Skeletal muscle tissue (tissue), 4 donors: ENCODE results near the gene ABI3. TPM values are rescaled to one million over a fixed set of nuclear protein-coding genes. Genes with fewer than 3 reads are reported as not detected.

Experiments
- H3K27ac ChIP-seq: one replicate; pipeline ENCODE4 v1.7.0; 2013; ENCODE audit warnings: mild to moderate bottlenecking, low read depth, low read length, inconsistent platforms
- H3K27me3 ChIP-seq, 3 donors: one replicate each; pipeline ENCODE4 v1.7.0; 2013; ENCODE audit warnings: low read length in 3 of 3; ENCODE audit not compliant: control insufficient read depth in 3 of 3, insufficient read depth in 3 of 3
- H3K36me3 ChIP-seq, 3 donors: one replicate each; pipeline ENCODE4 v1.7.0; 2013; ENCODE audit warnings: low read length in 3 of 3; ENCODE audit not compliant: control insufficient read depth in 3 of 3, insufficient read depth in 3 of 3
- H3K4me1 ChIP-seq, 3 donors: one replicate each; pipeline ENCODE4 v1.7.0; 2013; ENCODE audit warnings: low read length in 3 of 3, mild to moderate bottlenecking in 3 of 3; ENCODE audit not compliant: control insufficient read depth in 3 of 3, insufficient read depth in 3 of 3
- H3K4me3 ChIP-seq, 3 donors: one replicate each; pipeline ENCODE4 v1.7.0; 2013; ENCODE audit warnings: low read length in 3 of 3
- H3K9ac ChIP-seq, 3 donors: one replicate each; pipeline ENCODE4 v1.7.0; 2013; ENCODE audit warnings: low read length in 3 of 3, mild to moderate bottlenecking in 3 of 3, moderate library complexity in 2 of 3, low read depth in 1 of 3
- H3K9me3 ChIP-seq, 3 donors: one replicate each; pipeline ENCODE4 v1.7.0; 2013; ENCODE audit warnings: low read length in 3 of 3; ENCODE audit not compliant: control insufficient read depth in 3 of 3
- total RNA-seq: library from RNA; depleted of rRNA; stranded (reverse); fragments of >200 nt; gene quantifications from one replicate; pipeline ENCODE4 v1.2.3, GENCODE V29; 2014
- donor health status: Osteomylitis.

Gene ABI3
- total RNA-seq, 1 donor from 2014 or later, result 1.0 TPM

GRCh38 chr17:49196520-49196919 is 14.0 kb upstream of the ABI3 start:
- Histone ChIP-seq H3K9me3 (no peaks in the 10 kb centered on the region), H3K27me3 (no peaks in the 10 kb centered on the region), H3K27ac (no peak overlapping the region), H3K9ac (no peak overlapping the region), H3K4me1 (peaks cover 0 to 18% (median 8%) of the 10 kb centered on the region in 3 donors), H3K36me3 (no peaks in the 10 kb centered on the region), H3K4me3 (no peak overlapping the region)

- H3K4me1 ChIP-seq, result peaks cover under 1 to 14% (median 5%) of the 10 kb centered on the region in 3 donors
- H3K27ac ChIP-seq, result no peak overlapping the region
- H3K4me3 ChIP-seq, result no peak overlapping the region
- H3K27me3 ChIP-seq, result no peaks in the 10 kb centered on the region
- no peaks in the 10 kb centered on the region for H3K36me3 ChIP-seq
- H3K9me3 ChIP-seq, result no peaks in the 10 kb centered on the region
- no peak overlapping the region for H3K9ac ChIP-seq
Measured at GRCh38 chr17:49197346-49197998, 13.0 kb upstream of the ABI3 start.

- H3K27me3 ChIP-seq, result no peaks in the 10 kb centered on the region
- H3K9ac ChIP-seq, result no peak overlapping the region
- H3K4me3 ChIP-seq, result no peak overlapping the region
- no peaks in the 10 kb centered on the region for H3K36me3 ChIP-seq
- H3K4me1 ChIP-seq, result peaks cover 2 to 11% (median 5%) of the 10 kb centered on the region in 3 donors
- no peaks in the 10 kb centered on the region for H3K9me3 ChIP-seq
- no peak overlapping the region for H3K27ac ChIP-seq
Measured at GRCh38 chr17:49198211-49198610, 12.3 kb upstream of the ABI3 start.

- Histone ChIP-seq H3K9me3 (no peaks in the 10 kb centered on the region), H3K4me1 (peaks cover 0 to 3% (median 2%) of the 10 kb centered on the region in 3 donors), H3K36me3 (no peaks in the 10 kb centered on the region), H3K27ac (no peak overlapping the region), H3K27me3 (no peaks in the 10 kb centered on the region), H3K9ac (no peak overlapping the region), H3K4me3 (no peak overlapping the region)
Measured at GRCh38 chr17:49200423-49201083, 10.0 kb upstream of the ABI3 start.

- Histone ChIP-seq H3K27ac (no peak overlapping the region), H3K9ac (no peak overlapping the region), H3K4me1 (peaks cover 0 to 3% (median 2%) of the 10 kb centered on the region in 3 donors), H3K9me3 (no peaks in the 10 kb centered on the region), H3K27me3 (peaks cover 0 to 3% (median 0%) of the 10 kb centered on the region in 3 donors), H3K36me3 (no peaks in the 10 kb centered on the region), H3K4me3 (no peak overlapping the region)
Measured at GRCh38 chr17:49201481-49201927, 9.0 kb upstream of the ABI3 start.

GRCh38 chr17:49203796-49204195 is 6.7 kb upstream of the ABI3 start:
- Histone ChIP-seq H3K27me3 (peaks cover 0 to 11% (median 7%) of the 10 kb centered on the region in 3 donors), H3K27ac (no peak overlapping the region), H3K9me3 (no peaks in the 10 kb centered on the region), H3K36me3 (no peaks in the 10 kb centered on the region), H3K9ac (no peak overlapping the region), H3K4me1 (peaks cover 0 to 3% (median 2%) of the 10 kb centered on the region in 3 donors), H3K4me3 (no peak overlapping the region)

- no peaks in the 10 kb centered on the region for H3K9me3 ChIP-seq
- no peak overlapping the region for H3K9ac ChIP-seq
- peaks cover 6 to 15% (median 14%) of the 10 kb centered on the region in 3 donors for H3K27me3 ChIP-seq
- H3K4me1 ChIP-seq, result peaks cover 2 to 3% (median 2%) of the 10 kb centered on the region in 3 donors
- no peak overlapping the region for H3K4me3 ChIP-seq
- H3K36me3 ChIP-seq, result no peaks in the 10 kb centered on the region
- no peak overlapping the region for H3K27ac ChIP-seq
Measured at GRCh38 chr17:49204516-49204915, 6.0 kb upstream of the ABI3 start.

GRCh38 chr17:49209061-49209571 is 1.4 kb upstream of the ABI3 start:
- peaks cover 20 to 32% (median 25%) of the 10 kb centered on the region in 3 donors for H3K27me3 ChIP-seq
- no peak overlapping the region for H3K27ac ChIP-seq
- H3K9ac ChIP-seq, result no peak overlapping the region
- no peaks in the 10 kb centered on the region for H3K9me3 ChIP-seq
- no peak overlapping the region for H3K4me3 ChIP-seq
- no peaks in the 10 kb centered on the region for H3K36me3 ChIP-seq
- peaks cover 5 to 8% (median 7%) of the 10 kb centered on the region in 3 donors for H3K4me1 ChIP-seq

- Histone ChIP-seq H3K27ac (no peak overlapping the region), H3K36me3 (no peaks in the 10 kb centered on the region), H3K27me3 (peaks cover 14 to 36% (median 31%) of the 10 kb centered on the region in 3 donors), H3K4me1 (peaks cover 21 to 25% (median 24%) of the 10 kb centered on the region in 3 donors), H3K9me3 (no peaks in the 10 kb centered on the region), H3K4me3 (peak overlapping the region in 1 of 3 donors; percentile 13), H3K9ac (no peak overlapping the region)
Measured at GRCh38 chr17:49213399-49213798, 2.9 kb downstream of the ABI3 start.

- Histone ChIP-seq H3K9ac (no peak overlapping the region), H3K9me3 (no peaks in the 10 kb centered on the region), H3K27me3 (peaks cover 14 to 38% (median 29%) of the 10 kb centered on the region in 3 donors), H3K4me1 (peaks cover 21 to 25% (median 24%) of the 10 kb centered on the region in 3 donors), H3K36me3 (no peaks in the 10 kb centered on the region), H3K4me3 (no peak overlapping the region), H3K27ac (no peak overlapping the region)
Measured at GRCh38 chr17:49213847-49214246, 3.3 kb downstream of the ABI3 start.
